HCT116 (cell line): ENCODE data around the gene RCAN3. TPM values are rescaled to one million over a fixed set of nuclear protein-coding genes. Genes with fewer than 3 reads are reported as not detected.

Source experiments
- ATAC-seq: fragments of 200-7000 bp; cut with Tn5 transposase; 2 replicates; pipeline ENCODE4 v1.9.1; 2020; ENCODE audit warnings: mild to moderate bottlenecking, moderate library complexity
- BruUV-seq: library from RNA; stranded (reverse); fragments of 400-500 nt; replicated peaks from 2 replicates; lab custom pipeline; 2021; lab: Mats Ljungman, UMichigan
- CTCF ChIA-PET: fragments of 300-600 bp; sonication (Branson Sonifier 250); formaldehyde crosslinking; loops from one replicate; lab custom pipeline; 2021; ENCODE audit warnings: antibody characterized with exemption; lab: Charles Lee
- POLR2A ChIA-PET: fragments of 300-600, 350-600 bp; sonication (Branson Sonifier 250); formaldehyde crosslinking; loops from one replicate; lab custom pipeline; 2021; ENCODE audit warnings: antibody characterized with exemption; lab: Charles Lee
- RAD21 ChIA-PET, 2 experiments: fragments of 300-600 bp; sonication (Branson Sonifier 250); formaldehyde crosslinking; loops; one replicate each; lab custom pipeline; 2023; ENCODE audit warnings: low total read pairs in 2 of 2; ENCODE audit not compliant: uncharacterized antibody in 2 of 2, unreplicated experiment in 2 of 2, low non-redundant PET in 1 of 2; lab: Charles Lee
- DNase-seq: peaks from one replicate; pipeline ENCODE4 v3.0.0-alpha.2; 2010; ENCODE audit warnings: low read depth, low spot score
- H2AFZ ChIP-seq: fragments of 200-600 bp; shearing (Covaris generic), sonication (generic); 2 replicates; pipeline ENCODE4 v1.6.1; 2017; ENCODE audit warnings: low read depth, mixed run types, mixed read lengths, antibody characterized with exemption, low read length; ENCODE audit not compliant: poor library complexity, severe bottlenecking
- H3K27ac ChIP-seq: 2 replicates; pipeline ENCODE4 v1.5.1; 2012; ENCODE audit warnings: low read depth, low read length
- H3K27me3 ChIP-seq: fragments of 200-600 bp; sonication (generic); 2 replicates; pipeline ENCODE4 v1.6.1; 2016; ENCODE audit warnings: mixed run types, low read length, mixed read lengths; ENCODE audit not compliant: insufficient read depth
- H3K36me3 ChIP-seq, 2 experiments: fragments of 200-500 bp in 1 of 2; fragments of 200-600 bp in 1 of 2; sonication (Bioruptor generic) in 1 of 2; sonication (generic) in 1 of 2; 2 replicates each; pipeline versions ENCODE4 v1.5.1 to v1.6.1; 2014 to 2016; ENCODE audit warnings: low read length in 2 of 2, inconsistent platforms in 1 of 2, mixed read lengths in 1 of 2, mixed run types in 1 of 2; ENCODE audit not compliant: insufficient read depth in 2 of 2, control insufficient read depth in 1 of 2
- H3K4me1 ChIP-seq, 2 experiments: fragments of 200-600 bp in 1 of 2; sonication (generic) in 1 of 2; 2 replicates each; pipeline versions ENCODE4 v1.5.1 to v1.6.1; 2012 to 2017; ENCODE audit warnings: low read length in 2 of 2, inconsistent platforms in 1 of 2, mild to moderate bottlenecking in 1 of 2, mixed read lengths in 1 of 2, mixed run types in 1 of 2, moderate library complexity in 1 of 2; ENCODE audit not compliant: insufficient read depth in 2 of 2, control insufficient read depth in 1 of 2
- H3K4me2 ChIP-seq: fragments of 200-600 bp; sonication (generic); 2 replicates; pipeline ENCODE4 v1.6.1; 2017; ENCODE audit warnings: mixed run types, low read length, mixed read lengths
- H3K4me3 ChIP-seq, 2 experiments: fragments of 200-600 bp in 1 of 2; sonication (generic) in 1 of 2; replicated peaks in 1 of 2; 2 replicates each; pipeline ENCODE4 v1.5.1; 2011 to 2016; ENCODE audit warnings: low read length in 2 of 2, control low read depth in 1 of 2, low read depth in 1 of 2, mild to moderate bottlenecking in 1 of 2, mixed read lengths in 1 of 2, mixed run types in 1 of 2
- H3K79me2 ChIP-seq: fragments of 200-600 bp; sonication (generic); 2 replicates; pipeline ENCODE4 v1.6.1; 2017; ENCODE audit warnings: mild to moderate bottlenecking, mixed run types, low read length, moderate library complexity, mixed read lengths; ENCODE audit not compliant: insufficient read depth
- H3K9ac ChIP-seq: fragments of 200-600 bp; sonication (generic); 2 replicates; pipeline ENCODE4 v1.6.1; 2016; ENCODE audit warnings: low read length, mixed read lengths
- H3K9me2 ChIP-seq: fragments of 200-600 bp; sonication (generic), shearing (Covaris generic); 2 replicates; pipeline ENCODE4 v1.6.1; 2017; ENCODE audit warnings: mixed run types, mild to moderate bottlenecking, moderate library complexity; ENCODE audit not compliant: insufficient read depth
- H3K9me3 ChIP-seq, 2 experiments: fragments of 200-500 bp in 1 of 2; fragments of 200-600 bp in 1 of 2; sonication (Bioruptor generic) in 1 of 2; sonication (generic) in 1 of 2; 2 replicates each; pipeline ENCODE4 v1.6.1; 2014 to 2017; ENCODE audit warnings: low read length in 2 of 2, mixed read lengths in 2 of 2, inconsistent platforms in 1 of 2, low read depth in 1 of 2, mild to moderate bottlenecking in 1 of 2, mixed run types in 1 of 2, moderate library complexity in 1 of 2; ENCODE audit not compliant: control insufficient read depth in 1 of 2, insufficient read depth in 1 of 2
- H4K20me1 ChIP-seq: fragments of 200-600 bp; sonication (generic), shearing (Covaris generic); 2 replicates; pipeline ENCODE4 v1.6.1; 2017; ENCODE audit warnings: mixed run types, mild to moderate bottlenecking, moderate library complexity; ENCODE audit not compliant: insufficient read depth
- ATF3 ChIP-seq: IDR thresholded peaks from 2 replicates; pipeline ENCODE4 v1.6.1; 2012
- CBX3 ChIP-seq: IDR thresholded peaks from 2 replicates; pipeline ENCODE4 v1.6.1; 2012; ENCODE audit warnings: low read depth
- EZH2 ChIP-seq: fragments of 200-600 bp; sonication (generic); IDR thresholded peaks from 2 replicates; pipeline ENCODE4 v1.6.1; 2017; ENCODE audit warnings: antibody characterized with exemption, mixed run types
- FOSL1 ChIP-seq: IDR thresholded peaks from 2 replicates; pipeline ENCODE4 v1.6.1; 2012; ENCODE audit warnings: low read depth
- JUND ChIP-seq: IDR thresholded peaks from 2 replicates; pipeline ENCODE4 v1.6.1; 2012
- POLR2A ChIP-seq: IDR thresholded peaks from 2 replicates; pipeline ENCODE4 v1.7.0; 2011; ENCODE audit warnings: borderline replicate concordance; ENCODE audit not compliant: insufficient read depth, insufficient read length; ENCODE audit errors: extremely low read depth
- RAD21 ChIP-seq: IDR thresholded peaks from 2 replicates; pipeline ENCODE4 v1.6.1; 2012; ENCODE audit warnings: low read depth, mild to moderate bottlenecking
- SP1 ChIP-seq: IDR thresholded peaks from 2 replicates; pipeline ENCODE4 v1.6.1; 2012; ENCODE audit warnings: low read depth
- TCF7L2 ChIP-seq: IDR thresholded peaks from 2 replicates; pipeline ENCODE4 v1.7.0; 2011; ENCODE audit warnings: borderline replicate concordance, inconsistent platforms; ENCODE audit not compliant: insufficient read depth, insufficient read length; ENCODE audit errors: extremely low read depth
- ZBTB33 ChIP-seq: IDR thresholded peaks from 2 replicates; pipeline ENCODE4 v1.6.1; 2011; ENCODE audit warnings: mild to moderate bottlenecking, low read length, moderate library complexity; ENCODE audit not compliant: insufficient replicate concordance; ENCODE audit errors: extremely low read depth
- intact Hi-C: fragments of 100-400 bp; cut with micrococcal nuclease; formaldehyde crosslinking; loops from 2 replicates; pipeline ENCODE4 v1.10.0; 2022
- total RNA-seq: library from RNA; stranded (reverse); gene quantifications from one replicate; pipeline ENCODE4 v1.2.1, GENCODE V29; 2021; ENCODE audit not compliant: unreplicated experiment
- TF ChIP-seq, protein P1 (sequence below): IDR thresholded peaks from 2 replicates; pipeline ENCODE4 v1.6.1; 2012; ENCODE audit warnings: low read depth

RCAN3 gene
- total RNA-seq, 1 experiment from 2014 or later: 13.3 TPM

DNA sequence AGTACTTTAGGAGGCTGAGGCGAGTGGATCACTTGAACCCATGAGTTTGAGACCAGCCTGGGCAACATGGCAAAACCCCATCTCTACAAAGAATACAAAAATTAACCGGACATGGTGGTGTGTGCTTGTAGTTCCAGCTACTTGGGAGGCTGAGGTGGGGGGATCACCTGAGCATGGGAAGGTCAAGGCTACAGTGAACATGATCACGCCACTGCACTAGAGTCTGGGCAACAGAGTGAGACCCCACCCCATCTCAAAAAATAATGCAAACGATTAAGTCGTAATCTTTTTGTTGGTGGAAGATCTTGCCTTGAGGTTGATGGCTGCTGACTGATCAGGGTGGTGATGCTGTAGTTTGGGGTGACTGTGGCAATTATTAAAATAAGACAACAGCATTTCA lies 6.3 kb downstream of the RCAN3 start:
- ChIA-PET POLR2A (no interaction called here), RAD21 (no interaction called here), CTCF (no interaction called here)
- Histone ChIP-seq H3K4me1 (peaks cover 4 to 5% of the 10 kb centered on the region in 2 experiments), H3K4me3 (no peak overlapping the region), H3K79me2 (no peaks in the 10 kb centered on the region), H2AFZ (no peak overlapping the region), H3K9me2 (no peaks in the 10 kb centered on the region), H3K4me2 (no peak overlapping the region), H3K9ac (no peak overlapping the region), H3K27ac (no peak overlapping the region), H3K36me3 (no peaks in the 10 kb centered on the region), H3K9me3 (no peaks in the 10 kb centered on the region), H3K27me3 (no peaks in the 10 kb centered on the region), H4K20me1 (no peaks in the 10 kb centered on the region)
- intact Hi-C loops: no loop called here
- BruUV-seq: no TSS peak
- ATAC-seq: no peak
- no peak for DNase-seq
- TF ChIP-seq POLR2A: no peak
- no peak for TF ChIP-seq FOSL1
- TF ChIP-seq ZBTB33: no peak
- no peak for TF ChIP-seq ATF3
- TF ChIP-seq EZH2: no peak
- TF ChIP-seq CBX3: no peak

- no peak overlapping the region for H3K4me3 ChIP-seq
- no peaks in the 10 kb centered on the region for H3K79me2 ChIP-seq
- ChIA-PET POLR2A (interaction anchor here (1.1 kb wide), 1 partner anchor 11 kb away, joined by 3 read pairs; the partner anchor contains the start of gene RCAN3), RAD21 (no interaction called here), CTCF (no interaction called here)
- H4K20me1 ChIP-seq: no peaks in the 10 kb centered on the region
- BruUV-seq: no TSS peak
- no peaks in the 10 kb centered on the region for H3K36me3 ChIP-seq
- H3K9me3 ChIP-seq: no peaks in the 10 kb centered on the region
- no peak for ATAC-seq
- no peaks in the 10 kb centered on the region for H3K27me3 ChIP-seq
- H3K9me2 ChIP-seq: no peaks in the 10 kb centered on the region
- no peak overlapping the region for H2AFZ ChIP-seq
- H3K4me1 ChIP-seq: peaks cover 18 to 19% of the 10 kb centered on the region in 2 experiments
- intact Hi-C loops: loop anchor here (10.0 kb wide), 1 partner anchor 321 kb away; no protein-coding TSS in a partner anchor
- no peak overlapping the region for H3K27ac ChIP-seq
- TF ChIP-seq, protein P1, sequence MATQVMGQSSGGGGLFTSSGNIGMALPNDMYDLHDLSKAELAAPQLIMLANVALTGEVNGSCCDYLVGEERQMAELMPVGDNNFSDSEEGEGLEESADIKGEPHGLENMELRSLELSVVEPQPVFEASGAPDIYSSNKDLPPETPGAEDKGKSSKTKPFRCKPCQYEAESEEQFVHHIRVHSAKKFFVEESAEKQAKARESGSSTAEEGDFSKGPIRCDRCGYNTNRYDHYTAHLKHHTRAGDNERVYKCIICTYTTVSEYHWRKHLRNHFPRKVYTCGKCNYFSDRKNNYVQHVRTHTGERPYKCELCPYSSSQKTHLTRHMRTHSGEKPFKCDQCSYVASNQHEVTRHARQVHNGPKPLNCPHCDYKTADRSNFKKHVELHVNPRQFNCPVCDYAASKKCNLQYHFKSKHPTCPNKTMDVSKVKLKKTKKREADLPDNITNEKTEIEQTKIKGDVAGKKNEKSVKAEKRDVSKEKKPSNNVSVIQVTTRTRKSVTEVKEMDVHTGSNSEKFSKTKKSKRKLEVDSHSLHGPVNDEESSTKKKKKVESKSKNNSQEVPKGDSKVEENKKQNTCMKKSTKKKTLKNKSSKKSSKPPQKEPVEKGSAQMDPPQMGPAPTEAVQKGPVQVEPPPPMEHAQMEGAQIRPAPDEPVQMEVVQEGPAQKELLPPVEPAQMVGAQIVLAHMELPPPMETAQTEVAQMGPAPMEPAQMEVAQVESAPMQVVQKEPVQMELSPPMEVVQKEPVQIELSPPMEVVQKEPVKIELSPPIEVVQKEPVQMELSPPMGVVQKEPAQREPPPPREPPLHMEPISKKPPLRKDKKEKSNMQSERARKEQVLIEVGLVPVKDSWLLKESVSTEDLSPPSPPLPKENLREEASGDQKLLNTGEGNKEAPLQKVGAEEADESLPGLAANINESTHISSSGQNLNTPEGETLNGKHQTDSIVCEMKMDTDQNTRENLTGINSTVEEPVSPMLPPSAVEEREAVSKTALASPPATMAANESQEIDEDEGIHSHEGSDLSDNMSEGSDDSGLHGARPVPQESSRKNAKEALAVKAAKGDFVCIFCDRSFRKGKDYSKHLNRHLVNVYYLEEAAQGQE: no peak
- TF ChIP-seq JUND (no peak), TCF7L2 (no peak), SP1 (no peak), ATF3 (no peak), RAD21 (no peak)
- TF ChIP-seq, all 23 proteins: peak for 0
- Histone ChIP-seq H3K4me2 (no peak overlapping the region), H3K9ac (no peak overlapping the region)
- no peak for DNase-seq
Observed at GRCh38 chr1:24513706-24514105, 11.1 kb downstream of the RCAN3 start.
